ENCODE data around the gene NMT1. TPM values are rescaled to one million over a fixed set of nuclear protein-coding genes. Genes with fewer than 3 reads are reported as not detected.

NMT1 gene
- total RNA-seq, 1 donor from 2014 or later = 96.5 TPM

- TF ChIP-seq, protein P1, sequence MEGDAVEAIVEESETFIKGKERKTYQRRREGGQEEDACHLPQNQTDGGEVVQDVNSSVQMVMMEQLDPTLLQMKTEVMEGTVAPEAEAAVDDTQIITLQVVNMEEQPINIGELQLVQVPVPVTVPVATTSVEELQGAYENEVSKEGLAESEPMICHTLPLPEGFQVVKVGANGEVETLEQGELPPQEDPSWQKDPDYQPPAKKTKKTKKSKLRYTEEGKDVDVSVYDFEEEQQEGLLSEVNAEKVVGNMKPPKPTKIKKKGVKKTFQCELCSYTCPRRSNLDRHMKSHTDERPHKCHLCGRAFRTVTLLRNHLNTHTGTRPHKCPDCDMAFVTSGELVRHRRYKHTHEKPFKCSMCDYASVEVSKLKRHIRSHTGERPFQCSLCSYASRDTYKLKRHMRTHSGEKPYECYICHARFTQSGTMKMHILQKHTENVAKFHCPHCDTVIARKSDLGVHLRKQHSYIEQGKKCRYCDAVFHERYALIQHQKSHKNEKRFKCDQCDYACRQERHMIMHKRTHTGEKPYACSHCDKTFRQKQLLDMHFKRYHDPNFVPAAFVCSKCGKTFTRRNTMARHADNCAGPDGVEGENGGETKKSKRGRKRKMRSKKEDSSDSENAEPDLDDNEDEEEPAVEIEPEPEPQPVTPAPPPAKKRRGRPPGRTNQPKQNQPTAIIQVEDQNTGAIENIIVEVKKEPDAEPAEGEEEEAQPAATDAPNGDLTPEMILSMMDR (IDR thresholded peaks at IDR 0.05; ENCODE audit: partially characterized antibody, unreplicated experiment) = no peak
- Mint-ChIP-seq H3K9me3 (ENCODE audit: unreplicated experiment) (peaks cover 4% of the 10 kb centered on the region), H3K27me3 (ENCODE audit: unreplicated experiment) (peaks cover 2% of the 10 kb centered on the region), H3K36me3 (ENCODE audit: unreplicated experiment) (peaks cover 3% of the 10 kb centered on the region), H3K4me3 (ENCODE audit: unreplicated experiment) (no peak overlapping the region), H3K4me1 (ENCODE audit: low read depth, unreplicated experiment) (peaks cover 4% of the 10 kb centered on the region), H3K27ac (ENCODE audit: unreplicated experiment) (no peak overlapping the region)
- DNase-seq = no peak
Observed at GRCh38 chr17:45029758-45030423, 31.2 kb upstream of the NMT1 start.

GRCh38 chr17:45030733-45031132 is 30.4 kb upstream of the NMT1 start:
- Mint-ChIP-seq H3K4me3 (ENCODE audit: unreplicated experiment) (no peak overlapping the region), H3K9me3 (ENCODE audit: unreplicated experiment) (peaks cover 4% of the 10 kb centered on the region), H3K36me3 (ENCODE audit: unreplicated experiment) (peaks cover 3% of the 10 kb centered on the region)

GRCh38 chr17:45031231-45032173 is 29.6 kb upstream of the NMT1 start:
- peak; percentile 45 for DNase-seq
- peaks cover 4% of the 10 kb centered on the region for H3K4me1 Mint-ChIP-seq (ENCODE audit: low read depth, unreplicated experiment)
- peaks cover 2% of the 10 kb centered on the region for H3K27me3 Mint-ChIP-seq (ENCODE audit: unreplicated experiment)
- TF ChIP-seq, protein P1 (IDR thresholded peaks at IDR 0.05; ENCODE audit: partially characterized antibody, unreplicated experiment) = no peak
- peak overlapping the region; percentile 63 for H3K27ac Mint-ChIP-seq (ENCODE audit: unreplicated experiment)
- H3K4me3 Mint-ChIP-seq (ENCODE audit: unreplicated experiment) = no peak overlapping the region
- H3K36me3 Mint-ChIP-seq (ENCODE audit: unreplicated experiment) = peaks cover 3% of the 10 kb centered on the region
- H3K9me3 Mint-ChIP-seq (ENCODE audit: unreplicated experiment) = peaks cover 4% of the 10 kb centered on the region

More at GRCh38 chr17:45030733-45031132, 30.4 kb upstream of the NMT1 start:
- no peak for DNase-seq
- TF ChIP-seq, protein P1 (IDR thresholded peaks at IDR 0.05; ENCODE audit: partially characterized antibody, unreplicated experiment) = no peak
- H3K27me3 Mint-ChIP-seq (ENCODE audit: unreplicated experiment) = peaks cover 2% of the 10 kb centered on the region
- H3K27ac Mint-ChIP-seq (ENCODE audit: unreplicated experiment) = no peak overlapping the region
- peaks cover 4% of the 10 kb centered on the region for H3K4me1 Mint-ChIP-seq (ENCODE audit: low read depth, unreplicated experiment)

DNA sequence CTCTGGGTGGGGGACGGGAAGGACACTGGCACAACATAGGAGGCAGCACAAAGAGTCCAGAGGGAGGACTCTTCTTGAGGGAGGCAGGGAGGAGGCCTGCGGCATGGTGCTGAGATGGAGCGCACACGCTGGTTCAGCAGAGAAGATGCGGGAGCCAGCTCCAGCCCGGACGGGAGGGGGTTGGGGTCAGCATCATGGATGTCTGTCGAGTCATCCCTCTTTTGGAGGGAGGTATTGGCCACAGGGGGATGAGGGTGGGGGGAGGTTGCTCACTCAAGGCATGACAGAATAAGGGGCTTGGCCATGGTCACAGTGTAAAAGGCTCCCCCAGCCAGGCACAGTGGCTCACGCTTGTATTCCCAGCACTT is 29.0 kb upstream of the NMT1 start:
- Mint-ChIP-seq H3K4me3 (ENCODE audit: unreplicated experiment) (no peak overlapping the region), H3K9me3 (ENCODE audit: unreplicated experiment) (peaks cover 4% of the 10 kb centered on the region), H3K4me1 (ENCODE audit: low read depth, unreplicated experiment) (peaks cover 4% of the 10 kb centered on the region), H3K27ac (ENCODE audit: unreplicated experiment) (peak overlapping the region; percentile 63), H3K36me3 (ENCODE audit: unreplicated experiment) (peaks cover 3% of the 10 kb centered on the region), H3K27me3 (ENCODE audit: unreplicated experiment) (peaks cover 2% of the 10 kb centered on the region)
- TF ChIP-seq, protein P1 (IDR thresholded peaks at IDR 0.05; ENCODE audit: partially characterized antibody, unreplicated experiment) = no peak
- DNase-seq = no peak
